ENCODE results near the gene CD3E.
A peak's percentile ranks its signal among the peaks of the same experiment; 100 is the strongest.

The CD3E gene

DNA sequence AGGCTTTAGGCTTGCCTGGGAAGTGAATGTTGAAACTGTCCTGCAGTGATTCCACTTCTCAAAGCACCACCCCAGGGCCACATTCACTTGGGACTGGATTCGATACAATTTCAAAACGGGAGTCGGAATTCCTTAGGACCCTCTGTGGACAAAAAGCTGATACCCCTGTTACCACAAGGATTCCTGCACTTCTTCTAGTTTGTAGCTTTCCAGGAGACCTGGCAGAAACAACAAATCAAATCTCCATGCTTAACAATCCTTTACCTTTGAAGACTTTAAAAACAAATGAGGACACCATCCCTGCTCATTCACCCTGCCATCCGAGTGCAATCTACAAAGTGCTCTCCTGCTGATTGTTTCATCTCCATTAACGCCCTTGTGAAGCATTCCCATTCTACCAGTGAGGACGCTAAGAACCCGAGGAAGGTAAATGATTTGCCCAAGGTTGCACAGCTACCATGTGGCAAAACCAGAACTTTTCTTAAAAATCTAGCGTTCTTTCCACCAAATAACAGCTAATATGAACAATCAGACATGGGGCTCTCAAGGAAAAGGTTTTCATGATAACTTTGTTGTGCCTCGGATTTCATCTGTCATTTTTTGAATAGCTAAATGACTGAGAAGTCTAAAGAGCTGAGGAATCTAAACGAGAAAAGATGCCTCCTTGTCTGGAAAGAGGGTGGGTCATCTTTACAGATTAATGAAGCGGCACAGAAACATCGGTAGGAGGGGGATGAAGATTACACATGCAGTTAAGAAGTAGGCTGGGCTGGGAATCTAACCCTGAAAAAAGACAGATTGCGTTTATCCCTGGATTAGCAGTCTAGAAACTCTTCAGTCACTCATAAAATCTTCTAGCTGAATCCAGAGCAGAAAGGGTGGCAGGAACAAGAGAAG lies 39.7 kb upstream of the CD3E start:
- no peak for DNase-seq (ENCODE audit: low read depth)
- TF ChIP-seq, protein P1, sequence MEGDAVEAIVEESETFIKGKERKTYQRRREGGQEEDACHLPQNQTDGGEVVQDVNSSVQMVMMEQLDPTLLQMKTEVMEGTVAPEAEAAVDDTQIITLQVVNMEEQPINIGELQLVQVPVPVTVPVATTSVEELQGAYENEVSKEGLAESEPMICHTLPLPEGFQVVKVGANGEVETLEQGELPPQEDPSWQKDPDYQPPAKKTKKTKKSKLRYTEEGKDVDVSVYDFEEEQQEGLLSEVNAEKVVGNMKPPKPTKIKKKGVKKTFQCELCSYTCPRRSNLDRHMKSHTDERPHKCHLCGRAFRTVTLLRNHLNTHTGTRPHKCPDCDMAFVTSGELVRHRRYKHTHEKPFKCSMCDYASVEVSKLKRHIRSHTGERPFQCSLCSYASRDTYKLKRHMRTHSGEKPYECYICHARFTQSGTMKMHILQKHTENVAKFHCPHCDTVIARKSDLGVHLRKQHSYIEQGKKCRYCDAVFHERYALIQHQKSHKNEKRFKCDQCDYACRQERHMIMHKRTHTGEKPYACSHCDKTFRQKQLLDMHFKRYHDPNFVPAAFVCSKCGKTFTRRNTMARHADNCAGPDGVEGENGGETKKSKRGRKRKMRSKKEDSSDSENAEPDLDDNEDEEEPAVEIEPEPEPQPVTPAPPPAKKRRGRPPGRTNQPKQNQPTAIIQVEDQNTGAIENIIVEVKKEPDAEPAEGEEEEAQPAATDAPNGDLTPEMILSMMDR (conservative IDR thresholded peaks at IDR 0.05; ENCODE audit: control insufficient read depth, insufficient read depth, low read depth, low read length), result no peak
- no peak overlapping the region for H3K4me3 ChIP-seq (ENCODE audit: control insufficient read depth, low read depth, low read length)

DNA sequence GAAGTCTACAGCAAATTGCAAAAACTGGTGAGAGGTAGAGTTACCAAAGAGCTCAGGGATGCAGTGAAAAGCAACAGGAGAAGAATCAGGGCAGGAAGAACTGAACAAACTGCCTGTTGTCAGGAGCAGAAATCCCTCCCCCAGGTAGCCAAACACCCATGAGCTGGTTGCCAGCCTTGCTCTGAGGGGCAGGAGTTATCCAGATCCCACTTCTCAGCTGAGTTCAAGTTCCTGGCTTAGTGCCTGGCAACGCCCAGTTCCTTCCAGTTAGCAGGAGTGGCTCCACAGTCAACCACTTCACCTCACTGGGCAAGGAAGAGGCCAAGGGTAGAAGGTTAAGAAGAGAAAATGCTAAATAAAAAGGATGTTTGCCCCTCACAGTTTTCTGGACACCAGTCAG lies 38.6 kb upstream of the CD3E start:
- H3K4me3 ChIP-seq (ENCODE audit: control insufficient read depth, low read depth, low read length), result no peak overlapping the region
- no peak for DNase-seq (ENCODE audit: low read depth)
- TF ChIP-seq, protein P1 (conservative IDR thresholded peaks at IDR 0.05; ENCODE audit: control insufficient read depth, insufficient read depth, low read depth, low read length), result no peak

DNA sequence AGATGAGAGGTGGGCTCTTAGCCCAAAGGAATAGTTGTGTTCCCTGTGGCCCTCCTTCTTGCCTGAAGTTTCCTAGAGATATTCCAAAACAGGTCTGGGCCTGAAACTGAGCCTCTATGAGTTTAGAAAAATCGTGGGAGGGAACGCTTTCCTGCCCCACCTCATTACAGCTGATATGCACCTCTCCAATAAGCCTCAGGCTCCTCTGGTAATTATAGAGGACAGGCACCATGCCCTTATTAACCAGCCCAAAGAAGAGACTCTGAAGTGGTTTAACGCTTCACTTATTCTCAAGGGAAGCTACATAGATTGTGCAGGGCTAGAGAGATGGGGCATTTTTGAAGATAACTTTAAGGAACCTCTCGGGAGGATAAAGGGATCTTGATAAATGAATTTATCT lies 37.0 kb upstream of the CD3E start:
- H3K4me3 ChIP-seq (ENCODE audit: control insufficient read depth, low read depth, low read length), result no peak overlapping the region
- TF ChIP-seq, protein P1 (conservative IDR thresholded peaks at IDR 0.05; ENCODE audit: control insufficient read depth, insufficient read depth, low read depth, low read length), result no peak
- DNase-seq (ENCODE audit: low read depth), result no peak

DNA sequence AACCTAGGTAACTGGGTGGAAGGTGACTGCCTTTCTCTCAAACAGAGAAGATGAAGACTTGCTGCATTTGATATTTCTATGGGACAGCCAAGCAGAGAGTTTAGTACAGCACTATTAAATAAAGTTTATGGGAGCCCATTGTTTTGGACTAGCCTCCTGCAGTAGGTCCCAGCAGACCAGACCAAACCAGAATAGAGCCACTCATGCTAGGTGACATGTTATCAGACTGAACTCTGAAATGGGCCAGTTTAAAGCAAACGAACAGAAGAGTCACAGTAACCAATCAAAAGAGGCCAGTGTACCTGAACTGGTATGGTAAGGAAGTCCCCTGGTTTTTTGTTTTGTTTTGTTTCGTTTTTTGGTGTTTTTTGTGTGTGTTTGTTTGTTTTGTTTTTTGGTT lies 32.5 kb upstream of the CD3E start:
- no peak overlapping the region for H3K4me3 ChIP-seq (ENCODE audit: control insufficient read depth, low read depth, low read length)
- no peak for DNase-seq (ENCODE audit: low read depth)
- TF ChIP-seq, protein P1 (conservative IDR thresholded peaks at IDR 0.05; ENCODE audit: control insufficient read depth, insufficient read depth, low read depth, low read length), result no peak

DNA sequence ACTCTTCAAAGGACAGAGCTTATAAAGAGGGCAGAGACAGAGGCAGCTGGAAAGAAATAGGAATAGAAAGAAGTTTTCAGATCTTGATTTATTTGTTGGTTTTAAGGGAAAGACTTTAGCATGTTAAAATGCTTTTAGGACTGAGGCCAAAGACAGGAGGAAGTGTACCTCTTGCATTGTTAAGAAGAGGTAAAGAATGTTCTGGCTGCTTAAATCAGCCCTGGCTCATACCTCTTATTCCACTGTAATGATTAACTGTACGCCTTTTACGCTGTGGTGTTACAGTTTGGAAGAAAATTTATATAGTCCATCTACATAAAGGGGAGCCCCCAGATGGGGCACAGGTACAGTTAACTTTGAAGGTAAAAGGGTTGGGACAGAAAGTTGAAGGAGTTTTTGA lies 30.3 kb upstream of the CD3E start:
- H3K4me3 ChIP-seq (ENCODE audit: control insufficient read depth, low read depth, low read length), result no peak overlapping the region
- DNase-seq (ENCODE audit: low read depth), result no peak
- TF ChIP-seq, protein P1 (conservative IDR thresholded peaks at IDR 0.05; ENCODE audit: control insufficient read depth, insufficient read depth, low read depth, low read length), result no peak

DNA sequence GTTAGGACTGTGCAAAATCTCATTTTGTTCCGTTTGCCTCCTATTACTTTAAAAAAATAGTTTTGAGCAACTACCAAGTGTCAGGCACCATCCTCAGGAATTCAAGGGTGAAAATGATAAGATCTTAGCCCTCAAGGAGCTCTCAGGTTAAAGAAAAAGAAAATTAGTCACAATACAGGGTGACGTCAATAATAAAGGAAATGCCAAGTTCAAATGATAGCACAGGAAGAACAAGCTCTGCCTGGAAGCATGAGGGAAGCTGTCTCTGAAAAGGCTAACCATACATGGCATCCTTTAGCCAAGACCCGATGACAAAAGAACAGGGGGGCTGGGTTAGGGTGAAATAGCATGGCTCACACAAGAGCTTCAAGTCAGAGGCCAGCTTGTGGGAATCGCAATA lies 29.4 kb upstream of the CD3E start:
- no peak overlapping the region for H3K4me3 ChIP-seq (ENCODE audit: control insufficient read depth, low read depth, low read length)
- TF ChIP-seq, protein P1 (conservative IDR thresholded peaks at IDR 0.05; ENCODE audit: control insufficient read depth, insufficient read depth, low read depth, low read length), result no peak
- DNase-seq (ENCODE audit: low read depth), result peak; percentile 6

Measured in fibroblast of mammary gland (primary cell).